ENCODE measurements around the gene GLYR1.

Gene GLYR1

GRCh38 chr16:4866586-4866985 lies 19.5 kb upstream of the GLYR1 start:
- H3K4me1 ChIP-seq (ENCODE audit: control insufficient read depth in 1 of 2, insufficient read depth in 2 of 2, low read length in 2 of 2), result peaks cover 25 to 46% of the 10 kb centered on the region in 2 donors
- H3K36me3 ChIP-seq (ENCODE audit: control insufficient read depth in 1 of 2, insufficient read depth in 2 of 2, low read length in 2 of 2), result peaks cover 23 to 43% of the 10 kb centered on the region in 2 donors
- H3K9ac ChIP-seq (ENCODE audit: low read depth in 1 of 2, low read length in 2 of 2), result no peak overlapping the region
- H3K9me3 ChIP-seq (ENCODE audit: control insufficient read depth in 1 of 2, low read length in 2 of 2), result no peaks in the 10 kb centered on the region
- no peak overlapping the region for H3K27ac ChIP-seq (ENCODE audit: low read depth, low read length)
- H3K27me3 ChIP-seq (ENCODE audit: control insufficient read depth in 1 of 2, insufficient read depth in 2 of 2, low read length in 2 of 2), result no peaks in the 10 kb centered on the region
- H3K4me3 ChIP-seq (ENCODE audit: low read depth in 1 of 2, low read length in 2 of 2), result no peak overlapping the region

- H3K27ac ChIP-seq (ENCODE audit: low read depth, low read length), result no peak overlapping the region
- H3K4me1 ChIP-seq (ENCODE audit: control insufficient read depth in 1 of 2, insufficient read depth in 2 of 2, low read length in 2 of 2), result peaks cover 25 to 39% of the 10 kb centered on the region in 2 donors
- H3K4me3 ChIP-seq (ENCODE audit: low read depth in 1 of 2, low read length in 2 of 2), result no peak overlapping the region
- no peaks in the 10 kb centered on the region for H3K27me3 ChIP-seq (ENCODE audit: control insufficient read depth in 1 of 2, insufficient read depth in 2 of 2, low read length in 2 of 2)
- no peaks in the 10 kb centered on the region for H3K9me3 ChIP-seq (ENCODE audit: control insufficient read depth in 1 of 2, low read length in 2 of 2)
- H3K9ac ChIP-seq (ENCODE audit: low read depth in 1 of 2, low read length in 2 of 2), result no peak overlapping the region
- peaks cover 25 to 45% of the 10 kb centered on the region in 2 donors for H3K36me3 ChIP-seq (ENCODE audit: control insufficient read depth in 1 of 2, insufficient read depth in 2 of 2, low read length in 2 of 2)
Measured at GRCh38 chr16:4865231-4865860, 18.3 kb upstream of the GLYR1 start.

GRCh38 chr16:4864728-4865127 lies 17.6 kb upstream of the GLYR1 start:
- H3K4me1 ChIP-seq (ENCODE audit: control insufficient read depth in 1 of 2, insufficient read depth in 2 of 2, low read length in 2 of 2), result peaks cover 21 to 34% of the 10 kb centered on the region in 2 donors
- peaks cover 28 to 46% of the 10 kb centered on the region in 2 donors for H3K36me3 ChIP-seq (ENCODE audit: control insufficient read depth in 1 of 2, insufficient read depth in 2 of 2, low read length in 2 of 2)
- no peaks in the 10 kb centered on the region for H3K9me3 ChIP-seq (ENCODE audit: control insufficient read depth in 1 of 2, low read length in 2 of 2)
- H3K27me3 ChIP-seq (ENCODE audit: control insufficient read depth in 1 of 2, insufficient read depth in 2 of 2, low read length in 2 of 2), result no peaks in the 10 kb centered on the region
- no peak overlapping the region for H3K4me3 ChIP-seq (ENCODE audit: low read depth in 1 of 2, low read length in 2 of 2)
- no peak overlapping the region for H3K27ac ChIP-seq (ENCODE audit: low read depth, low read length)
- H3K9ac ChIP-seq (ENCODE audit: low read depth in 1 of 2, low read length in 2 of 2), result no peak overlapping the region

GRCh38 chr16:4862639-4863038 lies 15.6 kb upstream of the GLYR1 start:
- peaks cover 2 to 13% of the 10 kb centered on the region in 2 donors for H3K4me1 ChIP-seq (ENCODE audit: control insufficient read depth in 1 of 2, insufficient read depth in 2 of 2, low read length in 2 of 2)
- no peaks in the 10 kb centered on the region for H3K9me3 ChIP-seq (ENCODE audit: control insufficient read depth in 1 of 2, low read length in 2 of 2)
- H3K36me3 ChIP-seq (ENCODE audit: control insufficient read depth in 1 of 2, insufficient read depth in 2 of 2, low read length in 2 of 2), result peaks cover 38 to 54% of the 10 kb centered on the region in 2 donors
- no peak overlapping the region for H3K9ac ChIP-seq (ENCODE audit: low read depth in 1 of 2, low read length in 2 of 2)
- no peak overlapping the region for H3K27ac ChIP-seq (ENCODE audit: low read depth, low read length)
- H3K27me3 ChIP-seq (ENCODE audit: control insufficient read depth in 1 of 2, insufficient read depth in 2 of 2, low read length in 2 of 2), result no peaks in the 10 kb centered on the region
- no peak overlapping the region for H3K4me3 ChIP-seq (ENCODE audit: low read depth in 1 of 2, low read length in 2 of 2)

- no peak overlapping the region for H3K4me3 ChIP-seq (ENCODE audit: low read depth in 1 of 2, low read length in 2 of 2)
- H3K9ac ChIP-seq (ENCODE audit: low read depth in 1 of 2, low read length in 2 of 2), result no peak overlapping the region
- no peak overlapping the region for H3K27ac ChIP-seq (ENCODE audit: low read depth, low read length)
- H3K27me3 ChIP-seq (ENCODE audit: control insufficient read depth in 1 of 2, insufficient read depth in 2 of 2, low read length in 2 of 2), result no peaks in the 10 kb centered on the region
- peaks cover 0 to 5% of the 10 kb centered on the region in 2 donors for H3K4me1 ChIP-seq (ENCODE audit: control insufficient read depth in 1 of 2, insufficient read depth in 2 of 2, low read length in 2 of 2)
- no peaks in the 10 kb centered on the region for H3K9me3 ChIP-seq (ENCODE audit: control insufficient read depth in 1 of 2, low read length in 2 of 2)
- H3K36me3 ChIP-seq (ENCODE audit: control insufficient read depth in 1 of 2, insufficient read depth in 2 of 2, low read length in 2 of 2), result peaks cover 47 to 65% of the 10 kb centered on the region in 2 donors
Measured at GRCh38 chr16:4860727-4861342, 13.7 kb upstream of the GLYR1 start.

- H3K36me3 ChIP-seq (ENCODE audit: control insufficient read depth in 1 of 2, insufficient read depth in 2 of 2, low read length in 2 of 2), result peaks cover 48 to 74% of the 10 kb centered on the region in 2 donors
- H3K27ac ChIP-seq (ENCODE audit: low read depth, low read length), result no peak overlapping the region
- H3K4me3 ChIP-seq (ENCODE audit: low read depth in 1 of 2, low read length in 2 of 2), result no peak overlapping the region
- no peak overlapping the region for H3K9ac ChIP-seq (ENCODE audit: low read depth in 1 of 2, low read length in 2 of 2)
- H3K4me1 ChIP-seq (ENCODE audit: control insufficient read depth in 1 of 2, insufficient read depth in 2 of 2, low read length in 2 of 2), result peaks cover 0 to 5% of the 10 kb centered on the region in 2 donors
- no peaks in the 10 kb centered on the region for H3K9me3 ChIP-seq (ENCODE audit: control insufficient read depth in 1 of 2, low read length in 2 of 2)
- H3K27me3 ChIP-seq (ENCODE audit: control insufficient read depth in 1 of 2, insufficient read depth in 2 of 2, low read length in 2 of 2), result no peaks in the 10 kb centered on the region
Measured at GRCh38 chr16:4859900-4860255, 12.8 kb upstream of the GLYR1 start.

DNA sequence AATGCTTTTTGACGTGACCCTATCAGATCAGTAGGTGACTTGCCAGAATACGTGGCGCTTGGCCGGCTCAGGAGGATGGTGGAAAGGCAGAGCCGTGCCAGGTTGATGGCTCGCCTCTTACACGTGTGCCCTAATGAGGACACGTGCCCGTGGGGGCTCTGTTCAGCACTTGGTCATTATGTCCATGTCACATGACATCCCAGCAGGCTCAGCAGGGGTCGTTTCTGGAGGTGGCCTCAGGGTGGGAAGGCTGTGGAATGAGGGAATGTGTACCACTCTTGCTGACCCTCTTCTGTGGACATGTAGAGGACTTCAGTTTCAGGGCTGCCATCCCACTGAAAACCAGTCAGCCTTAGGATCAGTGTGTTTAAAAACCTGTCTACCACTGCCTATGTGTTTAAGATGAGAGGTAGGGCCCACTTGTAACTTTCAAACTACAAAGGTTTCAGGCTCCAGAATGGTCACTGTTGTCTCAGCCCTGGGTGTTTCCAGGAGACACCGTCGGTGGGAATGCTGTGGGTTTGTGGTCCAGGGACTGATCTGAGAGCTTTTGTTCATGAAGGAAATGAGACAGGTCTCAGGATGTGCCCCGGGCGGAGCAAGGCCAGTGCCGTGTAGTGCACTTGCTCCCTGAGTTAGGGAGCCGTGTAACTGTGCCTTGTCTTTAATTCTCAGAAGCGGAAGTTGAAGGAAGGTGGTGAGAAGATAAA lies 12.3 kb upstream of the GLYR1 start:
- no peak overlapping the region for H3K9ac ChIP-seq (ENCODE audit: low read depth in 1 of 2, low read length in 2 of 2)
- peaks cover 48 to 78% of the 10 kb centered on the region in 2 donors for H3K36me3 ChIP-seq (ENCODE audit: control insufficient read depth in 1 of 2, insufficient read depth in 2 of 2, low read length in 2 of 2)
- no peaks in the 10 kb centered on the region for H3K9me3 ChIP-seq (ENCODE audit: control insufficient read depth in 1 of 2, low read length in 2 of 2)
- no peak overlapping the region for H3K4me3 ChIP-seq (ENCODE audit: low read depth in 1 of 2, low read length in 2 of 2)
- peaks cover 0 to 5% of the 10 kb centered on the region in 2 donors for H3K4me1 ChIP-seq (ENCODE audit: control insufficient read depth in 1 of 2, insufficient read depth in 2 of 2, low read length in 2 of 2)
- no peaks in the 10 kb centered on the region for H3K27me3 ChIP-seq (ENCODE audit: control insufficient read depth in 1 of 2, insufficient read depth in 2 of 2, low read length in 2 of 2)
- no peak overlapping the region for H3K27ac ChIP-seq (ENCODE audit: low read depth, low read length)

DNA sequence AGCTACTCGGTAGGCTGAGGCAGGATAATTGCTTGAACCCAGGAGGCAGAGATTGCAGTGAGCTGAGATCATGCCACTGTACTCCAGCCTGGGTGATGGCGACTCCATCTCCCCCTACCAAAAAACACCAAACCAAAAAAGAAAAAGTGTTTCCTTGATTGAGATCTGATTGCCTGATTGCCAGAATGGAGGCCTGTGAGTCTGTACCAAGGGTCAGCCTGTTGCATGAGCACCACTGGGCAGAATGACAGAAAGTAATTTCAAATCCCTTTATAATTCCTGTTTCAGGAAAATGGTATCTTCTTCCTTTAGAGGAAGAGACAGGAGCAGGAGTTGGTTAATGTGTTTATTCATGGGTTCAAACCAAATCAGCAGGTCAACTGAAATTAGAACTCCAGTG lies 8.7 kb upstream of the GLYR1 start:
- Histone ChIP-seq H3K27ac (ENCODE audit: low read depth, low read length) (no peak overlapping the region), H3K4me3 (ENCODE audit: low read depth in 1 of 2, low read length in 2 of 2) (no peak overlapping the region), H3K36me3 (ENCODE audit: control insufficient read depth in 1 of 2, insufficient read depth in 2 of 2, low read length in 2 of 2) (peaks cover 38 to 59% of the 10 kb centered on the region in 2 donors), H3K9me3 (ENCODE audit: control insufficient read depth in 1 of 2, low read length in 2 of 2) (no peaks in the 10 kb centered on the region), H3K27me3 (ENCODE audit: control insufficient read depth in 1 of 2, insufficient read depth in 2 of 2, low read length in 2 of 2) (no peaks in the 10 kb centered on the region), H3K4me1 (ENCODE audit: control insufficient read depth in 1 of 2, insufficient read depth in 2 of 2, low read length in 2 of 2) (peaks cover 3 to 6% of the 10 kb centered on the region in 2 donors), H3K9ac (ENCODE audit: low read depth in 1 of 2, low read length in 2 of 2) (no peak overlapping the region)

DNA sequence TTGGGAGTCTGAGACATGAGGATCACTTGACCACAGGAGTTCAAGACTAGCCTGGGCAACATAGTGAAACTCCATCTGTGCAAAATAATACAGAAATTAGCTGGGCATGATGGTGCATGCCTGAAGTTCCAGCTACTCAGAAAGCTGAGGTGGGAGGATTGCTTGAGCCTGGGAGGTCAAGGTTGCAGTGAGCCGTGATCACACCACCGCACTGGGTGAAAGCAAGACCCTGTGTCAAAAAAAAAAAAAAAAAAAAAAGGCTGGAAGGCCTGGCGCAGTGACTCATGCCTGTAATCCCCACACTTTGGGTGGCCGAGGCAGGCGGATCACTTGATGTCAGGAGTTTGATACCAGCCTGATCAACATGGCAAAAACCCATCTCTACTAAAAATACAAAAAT lies 8.3 kb upstream of the GLYR1 start:
- Histone ChIP-seq H3K36me3 (ENCODE audit: control insufficient read depth in 1 of 2, insufficient read depth in 2 of 2, low read length in 2 of 2) (peaks cover 34 to 55% of the 10 kb centered on the region in 2 donors), H3K27ac (ENCODE audit: low read depth, low read length) (no peak overlapping the region), H3K4me3 (ENCODE audit: low read depth in 1 of 2, low read length in 2 of 2) (no peak overlapping the region), H3K27me3 (ENCODE audit: control insufficient read depth in 1 of 2, insufficient read depth in 2 of 2, low read length in 2 of 2) (no peaks in the 10 kb centered on the region), H3K4me1 (ENCODE audit: control insufficient read depth in 1 of 2, insufficient read depth in 2 of 2, low read length in 2 of 2) (peaks cover 6 to 8% of the 10 kb centered on the region in 2 donors), H3K9ac (ENCODE audit: low read depth in 1 of 2, low read length in 2 of 2) (no peak overlapping the region), H3K9me3 (ENCODE audit: control insufficient read depth in 1 of 2, low read length in 2 of 2) (no peaks in the 10 kb centered on the region)

DNA sequence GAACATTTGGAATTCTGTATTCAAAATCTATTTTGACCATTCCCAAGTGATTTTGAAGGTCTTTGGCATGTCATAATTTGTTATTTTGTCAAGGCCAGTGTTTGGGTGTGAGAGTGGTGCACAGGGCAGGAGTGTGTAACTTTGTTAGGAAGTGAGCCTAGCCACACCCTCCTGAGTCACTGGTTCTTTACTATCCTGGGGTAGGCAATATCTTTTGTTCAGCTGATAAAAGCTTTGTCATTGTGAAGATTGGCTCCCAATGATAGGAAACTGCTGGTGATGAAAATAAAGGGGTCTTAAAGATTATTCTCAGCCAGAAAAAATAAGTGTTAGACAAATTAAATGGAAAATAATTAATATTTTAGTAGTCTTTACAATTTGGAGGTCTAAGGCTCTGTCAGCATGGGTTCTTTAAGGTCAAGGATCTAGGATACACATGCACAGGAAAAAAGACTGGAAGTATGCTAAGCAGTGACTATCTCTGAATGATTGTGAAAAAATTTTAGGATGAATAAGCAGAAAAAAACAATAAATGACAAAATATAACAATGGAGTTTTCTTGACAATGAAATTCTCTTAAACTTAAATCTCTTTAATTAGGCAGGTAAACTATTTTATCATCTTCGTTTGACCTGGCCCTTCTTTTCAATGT lies 5.3 kb upstream of the GLYR1 start:
- H3K36me3 ChIP-seq (ENCODE audit: control insufficient read depth in 1 of 2, insufficient read depth in 2 of 2, low read length in 2 of 2), result peaks cover 14 to 29% of the 10 kb centered on the region in 2 donors
- peaks cover 19 to 24% of the 10 kb centered on the region in 2 donors for H3K4me1 ChIP-seq (ENCODE audit: control insufficient read depth in 1 of 2, insufficient read depth in 2 of 2, low read length in 2 of 2)
- H3K27me3 ChIP-seq (ENCODE audit: control insufficient read depth in 1 of 2, insufficient read depth in 2 of 2, low read length in 2 of 2), result no peaks in the 10 kb centered on the region
- H3K27ac ChIP-seq (ENCODE audit: low read depth, low read length), result no peak overlapping the region
- no peaks in the 10 kb centered on the region for H3K9me3 ChIP-seq (ENCODE audit: control insufficient read depth in 1 of 2, low read length in 2 of 2)
- H3K4me3 ChIP-seq (ENCODE audit: low read depth in 1 of 2, low read length in 2 of 2), result no peak overlapping the region
- no peak overlapping the region for H3K9ac ChIP-seq (ENCODE audit: low read depth in 1 of 2, low read length in 2 of 2)

Measured in duodenal mucosa (tissue), 2 donors.